Measurements from ENCODE around the gene CACNA1A. TPM values are rescaled to one million over a fixed set of nuclear protein-coding genes. Genes with fewer than 3 reads are reported as not detected.

Gene CACNA1A
- polyA plus RNA-seq, 1 donor (not counting 4 experiments of a cell fraction or from before 2014, with no cell fraction given), result not detected

DNA sequence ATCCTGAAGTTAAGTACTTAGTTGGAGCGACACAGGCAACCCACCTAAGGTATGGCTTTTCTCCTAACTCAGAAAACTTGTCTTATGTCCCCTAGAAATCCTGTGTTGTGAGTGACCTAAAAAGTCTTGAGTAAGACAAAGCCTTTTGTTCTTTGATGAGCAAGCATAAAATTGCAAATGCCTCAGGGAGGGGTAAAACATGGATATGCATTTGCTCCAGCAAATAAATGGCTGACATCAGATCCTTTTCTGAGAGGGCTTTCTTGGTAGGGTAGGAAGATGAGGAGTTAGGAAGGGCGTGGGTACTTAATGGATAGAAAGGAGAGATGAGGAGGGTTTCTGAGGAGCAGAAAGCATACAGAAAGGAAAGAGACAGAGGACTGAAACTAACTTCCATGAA lies 192.4 kb downstream of the CACNA1A start:
- dilution Hi-C loops (cut with MboI; ENCODE audit: extremely low pct_ligation_motif_present, low sequenced_read_pairs), result no loop called here

DNA sequence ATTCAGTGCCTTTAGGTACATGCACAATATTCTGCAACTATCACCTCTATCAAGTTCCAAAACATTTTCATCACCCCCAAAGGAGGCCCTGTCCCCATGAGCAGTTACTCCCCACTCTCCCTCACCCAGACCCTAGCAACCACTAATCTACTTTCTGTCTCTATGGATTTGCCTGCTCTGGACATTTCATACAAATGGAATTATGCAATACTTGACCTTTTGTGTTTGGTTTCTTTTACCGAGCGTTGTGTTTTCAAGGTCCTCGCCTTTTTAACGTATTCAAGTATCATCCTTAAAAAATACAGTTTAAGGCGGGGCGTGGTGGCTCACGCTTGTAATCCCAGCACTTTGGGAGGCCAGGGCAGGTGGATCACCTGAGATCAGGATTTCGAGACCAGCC lies 196.4 kb downstream of the CACNA1A start:
- FAIRE-seq (no peak), DNase-seq (ENCODE audit: low read depth, low spot score) (no peak)
- H3K9me3 ChIP-seq (ENCODE audit: control insufficient read depth, low read depth, low read length), result no peaks in the 10 kb centered on the region
- TF ChIP-seq, protein P1, sequence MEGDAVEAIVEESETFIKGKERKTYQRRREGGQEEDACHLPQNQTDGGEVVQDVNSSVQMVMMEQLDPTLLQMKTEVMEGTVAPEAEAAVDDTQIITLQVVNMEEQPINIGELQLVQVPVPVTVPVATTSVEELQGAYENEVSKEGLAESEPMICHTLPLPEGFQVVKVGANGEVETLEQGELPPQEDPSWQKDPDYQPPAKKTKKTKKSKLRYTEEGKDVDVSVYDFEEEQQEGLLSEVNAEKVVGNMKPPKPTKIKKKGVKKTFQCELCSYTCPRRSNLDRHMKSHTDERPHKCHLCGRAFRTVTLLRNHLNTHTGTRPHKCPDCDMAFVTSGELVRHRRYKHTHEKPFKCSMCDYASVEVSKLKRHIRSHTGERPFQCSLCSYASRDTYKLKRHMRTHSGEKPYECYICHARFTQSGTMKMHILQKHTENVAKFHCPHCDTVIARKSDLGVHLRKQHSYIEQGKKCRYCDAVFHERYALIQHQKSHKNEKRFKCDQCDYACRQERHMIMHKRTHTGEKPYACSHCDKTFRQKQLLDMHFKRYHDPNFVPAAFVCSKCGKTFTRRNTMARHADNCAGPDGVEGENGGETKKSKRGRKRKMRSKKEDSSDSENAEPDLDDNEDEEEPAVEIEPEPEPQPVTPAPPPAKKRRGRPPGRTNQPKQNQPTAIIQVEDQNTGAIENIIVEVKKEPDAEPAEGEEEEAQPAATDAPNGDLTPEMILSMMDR (optimal IDR thresholded peaks at IDR 0.05 in 1 of 3, IDR thresholded peaks at IDR 0.05 in 1 of 3, conservative IDR thresholded peaks at IDR 0.05 in 1 of 3; ENCODE audit: extremely low read depth in 1 of 3, insufficient read depth in 2 of 3, low read length in 3 of 3), result no peak
- no peak for TF ChIP-seq EZH2 (IDR thresholded peaks at IDR 0.05; ENCODE audit: low read length)
- no peak overlapping the region for H2AFZ ChIP-seq (ENCODE audit: control insufficient read depth, low read length)
- H3K27ac ChIP-seq (ENCODE audit: control insufficient read depth, insufficient read depth, low read length), result no peak overlapping the region
- H3K9me1 ChIP-seq (ENCODE audit: control insufficient read depth, extremely low read depth, insufficient read depth, low read length), result no peaks in the 10 kb centered on the region
- H3K27me3 ChIP-seq (ENCODE audit: control insufficient read depth, extremely low read depth, insufficient read depth, low read length), result no peaks in the 10 kb centered on the region
- no peaks in the 10 kb centered on the region for H3K36me3 ChIP-seq (ENCODE audit: control insufficient read depth in 2 of 2, extremely low read depth in 1 of 2, insufficient read depth in 2 of 2, low read length in 2 of 2)
- no peaks in the 10 kb centered on the region for H3K4me1 ChIP-seq (ENCODE audit: control insufficient read depth, extremely low read depth, insufficient read depth, low read length)
- H3K4me3 ChIP-seq (ENCODE audit: control insufficient read depth in 2 of 3, extremely low read depth in 1 of 3, insufficient read depth in 2 of 3, low read depth in 1 of 3, low read length in 3 of 3), result no peak overlapping the region
- H3K79me2 ChIP-seq (ENCODE audit: control insufficient read depth, insufficient read depth, low read length), result no peaks in the 10 kb centered on the region
- H3K9ac ChIP-seq (ENCODE audit: control insufficient read depth, extremely low read depth, insufficient read depth, low read length), result no peak overlapping the region
- no peak overlapping the region for H3K4me2 ChIP-seq (ENCODE audit: control insufficient read depth, extremely low read depth, insufficient read depth, low read depth, low read length)
- dilution Hi-C loops (cut with MboI; ENCODE audit: extremely low pct_ligation_motif_present, low sequenced_read_pairs), result no loop called here
- H4K20me1 ChIP-seq (ENCODE audit: control insufficient read depth, extremely low read depth, insufficient read depth, low read length), result no peaks in the 10 kb centered on the region

More for the DNA sequence above, 192.4 kb downstream of the CACNA1A start:
- no peaks in the 10 kb centered on the region for H3K4me1 ChIP-seq (ENCODE audit: control insufficient read depth, extremely low read depth, insufficient read depth, low read length)
- H3K36me3 ChIP-seq (ENCODE audit: control insufficient read depth in 2 of 2, extremely low read depth in 1 of 2, insufficient read depth in 2 of 2, low read length in 2 of 2), result no peaks in the 10 kb centered on the region
- no peaks in the 10 kb centered on the region for H3K9me3 ChIP-seq (ENCODE audit: control insufficient read depth, low read depth, low read length)
- H4K20me1 ChIP-seq (ENCODE audit: control insufficient read depth, extremely low read depth, insufficient read depth, low read length), result no peaks in the 10 kb centered on the region
- H3K27ac ChIP-seq (ENCODE audit: control insufficient read depth, insufficient read depth, low read length), result no peak overlapping the region
- H3K79me2 ChIP-seq (ENCODE audit: control insufficient read depth, insufficient read depth, low read length), result no peaks in the 10 kb centered on the region
- no peak overlapping the region for H3K4me2 ChIP-seq (ENCODE audit: control insufficient read depth, extremely low read depth, insufficient read depth, low read depth, low read length)
- no peak overlapping the region for H3K9ac ChIP-seq (ENCODE audit: control insufficient read depth, extremely low read depth, insufficient read depth, low read length)
- no peak for DNase-seq (ENCODE audit: low read depth, low spot score)
- FAIRE-seq, result no peak
- H3K9me1 ChIP-seq (ENCODE audit: control insufficient read depth, extremely low read depth, insufficient read depth, low read length), result no peaks in the 10 kb centered on the region
- H3K4me3 ChIP-seq (ENCODE audit: control insufficient read depth in 2 of 3, extremely low read depth in 1 of 3, insufficient read depth in 2 of 3, low read depth in 1 of 3, low read length in 3 of 3), result no peak overlapping the region
- no peak for TF ChIP-seq EZH2 (IDR thresholded peaks at IDR 0.05; ENCODE audit: low read length)
- TF ChIP-seq, protein P1 (optimal IDR thresholded peaks at IDR 0.05 in 1 of 3, IDR thresholded peaks at IDR 0.05 in 1 of 3, conservative IDR thresholded peaks at IDR 0.05 in 1 of 3; ENCODE audit: extremely low read depth in 1 of 3, insufficient read depth in 2 of 3, low read length in 3 of 3), result no peak
- H3K27me3 ChIP-seq (ENCODE audit: control insufficient read depth, extremely low read depth, insufficient read depth, low read length), result no peaks in the 10 kb centered on the region
- H2AFZ ChIP-seq (ENCODE audit: control insufficient read depth, low read length), result no peak overlapping the region

Measured in keratinocyte (primary cell).